Neural cell (in vitro differentiated cells): Measurements from ENCODE around the gene CCN5. TPM values are rescaled to one million over a fixed set of nuclear protein-coding genes. Genes with fewer than 3 reads are reported as not detected.
"Not testable (repeated sequence)": the region's sequence is repeated elsewhere in the genome, so short reads cannot be mapped to it uniquely, and the experiment has no call there.

Experiments used
- H2AFZ ChIP-seq: fragments of 200-600, 300-800 bp; sonication (generic), shearing (Covaris generic); 2 replicates; pipeline ENCODE4 v1.6.0; 2014; ENCODE audit warnings: low read depth, mild to moderate bottlenecking, antibody characterized with exemption, low read length, moderate library complexity
- H3F3A ChIP-seq: fragments of 200-600 bp; shearing (Covaris generic); 2 replicates; pipeline ENCODE4 v1.6.1; 2016; ENCODE audit warnings: mild to moderate bottlenecking, moderate library complexity, mixed read lengths, antibody characterized with exemption, low read length; ENCODE audit not compliant: insufficient read depth, poor library complexity, severe bottlenecking
- H3K27ac ChIP-seq: fragments of 200-600, 300-800 bp; sonication (generic), shearing (Covaris generic); 2 replicates; pipeline ENCODE4 v1.5.1; 2014; ENCODE audit warnings: mild to moderate bottlenecking, low read length, moderate library complexity
- H3K27me3 ChIP-seq: fragments of 300-800, 200-600 bp; sonication (generic), shearing (Covaris generic); 2 replicates; pipeline ENCODE4 v1.6.0; 2014; ENCODE audit warnings: mild to moderate bottlenecking, low read depth, low read length, moderate library complexity; ENCODE audit not compliant: insufficient read depth
- H3K36me3 ChIP-seq: fragments of 300-800, 200-600 bp; sonication (generic), shearing (Covaris generic); 2 replicates; pipeline ENCODE4 v1.5.1; 2014; ENCODE audit warnings: mild to moderate bottlenecking, antibody characterized with exemption, low read length, moderate library complexity; ENCODE audit not compliant: insufficient read depth
- H3K4me2 ChIP-seq: fragments of 300-800, 200-600 bp; sonication (generic), shearing (Covaris generic); 2 replicates; pipeline ENCODE4 v1.6.0; 2014; ENCODE audit warnings: mild to moderate bottlenecking, low read length
- H3K4me3 ChIP-seq: fragments of 300-800, 200-600 bp; sonication (generic), shearing (Covaris generic); 2 replicates; pipeline ENCODE4 v1.5.1; 2014; ENCODE audit warnings: mild to moderate bottlenecking, low read length, moderate library complexity
- H3K79me2 ChIP-seq: fragments of 200-600 bp; shearing (Covaris generic); replicated peaks from 2 replicates; pipeline ENCODE4 v1.6.0; 2014; ENCODE audit warnings: mild to moderate bottlenecking, low read length, moderate library complexity; ENCODE audit not compliant: insufficient read depth
- H3K9ac ChIP-seq: fragments of 300-800, 200-600 bp; sonication (generic), shearing (Covaris generic); 2 replicates; pipeline ENCODE4 v1.6.1; 2016; ENCODE audit warnings: mild to moderate bottlenecking, low read length, mixed read lengths
- H3K9me2 ChIP-seq: fragments of 200-600 bp; shearing (Covaris generic); 2 replicates; pipeline ENCODE4 v1.6.1; 2016; ENCODE audit warnings: mild to moderate bottlenecking, low read length, mixed read lengths; ENCODE audit not compliant: insufficient read depth
- H3K9me3 ChIP-seq: fragments of 200-600, 300-800 bp; sonication (generic), shearing (Covaris generic); 2 replicates; pipeline ENCODE4 v1.6.1; 2016; ENCODE audit warnings: mild to moderate bottlenecking, mixed run types, low read length, moderate library complexity, mixed read lengths
- H4K20me1 ChIP-seq: fragments of 200-600 bp; shearing (Covaris generic); 2 replicates; pipeline ENCODE4 v1.6.1; 2016; ENCODE audit warnings: mild to moderate bottlenecking, mixed run types; ENCODE audit not compliant: insufficient read depth
- CTCF ChIP-seq: fragments of 450-650 bp; IDR thresholded peaks from 2 replicates; pipeline ENCODE4 v1.5.1; 2014; ENCODE audit warnings: antibody characterized with exemption, mild to moderate bottlenecking, moderate library complexity; ENCODE audit not compliant: poor library complexity, severe bottlenecking
- EP300 ChIP-seq: fragments of 450-650 bp; conservative IDR thresholded peaks from 2 replicates; pipeline ENCODE4 v1.6.1; 2014; ENCODE audit warnings: antibody characterized with exemption, mild to moderate bottlenecking, moderate library complexity; ENCODE audit not compliant: poor library complexity, severe bottlenecking
- EZH2 ChIP-seq: fragments of 200-600, 300-800 bp; shearing (Covaris generic), sonication (generic); IDR thresholded peaks from 2 replicates; pipeline ENCODE4 v1.6.1; 2014; ENCODE audit warnings: antibody characterized with exemption, low read length, borderline replicate concordance, mild to moderate bottlenecking; ENCODE audit not compliant: insufficient read depth, poor library complexity, severe bottlenecking
- MXI1 ChIP-seq: fragments of 450-650 bp; conservative IDR thresholded peaks from 2 replicates; pipeline ENCODE4 v1.6.1; 2014; ENCODE audit warnings: antibody characterized with exemption, mild to moderate bottlenecking; ENCODE audit not compliant: poor library complexity, severe bottlenecking
- POLR2AphosphoS5 ChIP-seq: IDR thresholded peaks from 2 replicates; pipeline ENCODE4 v1.6.1; 2012
- RAD21 ChIP-seq: fragments of 450-650 bp; conservative IDR thresholded peaks from 2 replicates; pipeline ENCODE4 v1.6.1; 2014; ENCODE audit warnings: antibody characterized with exemption, mild to moderate bottlenecking, moderate library complexity
- REST ChIP-seq: IDR thresholded peaks from 2 replicates; pipeline ENCODE4 v1.6.1; 2012; ENCODE audit warnings: borderline replicate concordance
- SMC3 ChIP-seq: fragments of 450-650 bp; conservative IDR thresholded peaks from 2 replicates; pipeline ENCODE4 v1.6.1; 2014; ENCODE audit warnings: antibody characterized with exemption, mild to moderate bottlenecking, moderate library complexity; ENCODE audit not compliant: poor library complexity
- TAF1 ChIP-seq: IDR thresholded peaks from 2 replicates; pipeline ENCODE4 v1.6.1; 2012; ENCODE audit warnings: low read depth
- polyA plus RNA-seq: library from polyadenylated mRNA; depleted of rRNA; stranded (reverse); fragments of >200 nt; gene quantifications from 2 replicates; pipeline ENCODE4 v1.2.3, GENCODE V29; 2014

The CCN5 gene
- polyA plus RNA-seq, 1 donor from 2014 or later: not detected

GRCh38 chr20:44696315-44696714 lies 18.9 kb upstream of the CCN5 start:
- no peaks in the 10 kb centered on the region for H3K27me3 ChIP-seq
- TF ChIP-seq EZH2: no peak
- no peaks in the 10 kb centered on the region for H3K79me2 ChIP-seq
- H3F3A ChIP-seq: no peaks in the 10 kb centered on the region
- no peaks in the 10 kb centered on the region for H3K9me2 ChIP-seq
- H3K4me2 ChIP-seq: no peak overlapping the region
- no peak overlapping the region for H3K27ac ChIP-seq
- H4K20me1 ChIP-seq: no peaks in the 10 kb centered on the region
- H3K9me3 ChIP-seq: no peaks in the 10 kb centered on the region
- H2AFZ ChIP-seq: no peak overlapping the region
- H3K36me3 ChIP-seq: no peaks in the 10 kb centered on the region
- no peak overlapping the region for H3K4me3 ChIP-seq
- no peak overlapping the region for H3K9ac ChIP-seq

- not testable (repeated sequence) for H3K36me3 ChIP-seq, H3F3A ChIP-seq, H3K4me2 ChIP-seq, H3K9ac ChIP-seq, H3K9me2 ChIP-seq, H3K4me3 ChIP-seq, H3K9me3 ChIP-seq, H4K20me1 ChIP-seq, H2AFZ ChIP-seq, H3K27ac ChIP-seq, H3K27me3 ChIP-seq, H3K79me2 ChIP-seq
These were observed 18.1 kb upstream of the CCN5 start for GRCh38 chr20:44697041-44697440.

- no peak overlapping the region for H3K4me2 ChIP-seq
- TF ChIP-seq MXI1: no peak
- TF ChIP-seq EP300: no peak
- no peak for TF ChIP-seq SMC3
- no peak for TF ChIP-seq RAD21
- TF ChIP-seq TAF1: no peak
- no peak for TF ChIP-seq CTCF
- TF ChIP-seq REST: no peak
- no peak for TF ChIP-seq POLR2AphosphoS5
- no peak for TF ChIP-seq EZH2
- no peaks in the 10 kb centered on the region for H3K79me2 ChIP-seq
- no peak overlapping the region for H2AFZ ChIP-seq
- H3K4me3 ChIP-seq: no peak overlapping the region
- H3K27me3 ChIP-seq: no peaks in the 10 kb centered on the region
- no peaks in the 10 kb centered on the region for H4K20me1 ChIP-seq
- H3K9me2 ChIP-seq: no peaks in the 10 kb centered on the region
- H3F3A ChIP-seq: no peaks in the 10 kb centered on the region
- no peaks in the 10 kb centered on the region for H3K9me3 ChIP-seq
- no peak overlapping the region for H3K9ac ChIP-seq
- no peak overlapping the region for H3K27ac ChIP-seq
- H3K36me3 ChIP-seq: no peaks in the 10 kb centered on the region
These were observed 16.8 kb upstream of the CCN5 start for GRCh38 chr20:44698351-44698750.
